KMS-11 (cell line): ENCODE measurements around the gene RABEPK.

Experiments
- H2AFZ ChIP-seq: fragments of 200-600 bp; sonication (generic); 2 replicates; pipeline ENCODE4 v1.6.1; 2016; ENCODE audit warnings: antibody characterized with exemption, mixed run types, low read depth
- H3K27ac ChIP-seq: fragments of 200-600 bp; sonication (generic); 2 replicates; pipeline ENCODE4 v1.6.1; 2016; ENCODE audit warnings: mild to moderate bottlenecking, mixed run types
- H3K27me3 ChIP-seq: fragments of 200-600 bp; sonication (generic); 2 replicates; pipeline ENCODE4 v1.6.1; 2017; ENCODE audit warnings: mild to moderate bottlenecking, low read depth, mixed run types, moderate library complexity; ENCODE audit not compliant: insufficient read depth
- H3K36me3 ChIP-seq: fragments of 200-600 bp; sonication (generic); 2 replicates; pipeline ENCODE4 v1.6.1; 2017; ENCODE audit warnings: mild to moderate bottlenecking, mixed run types; ENCODE audit not compliant: insufficient read depth
- H3K4me1 ChIP-seq: fragments of 200-600 bp; sonication (generic); 2 replicates; pipeline ENCODE4 v1.6.1; 2016; ENCODE audit warnings: mild to moderate bottlenecking, low read depth, mixed run types; ENCODE audit not compliant: poor library complexity, severe bottlenecking
- H3K4me2 ChIP-seq: fragments of 200-600 bp; sonication (generic); 2 replicates; pipeline ENCODE4 v1.7.0; 2016; ENCODE audit warnings: mild to moderate bottlenecking, mixed run types
- H3K4me3 ChIP-seq: fragments of 200-600 bp; sonication (generic); IDR thresholded peaks from 2 replicates; pipeline ENCODE4 v1.6.1; 2017; ENCODE audit warnings: low read depth, low read length, mixed read lengths; ENCODE audit not compliant: insufficient read depth
- H3K79me2 ChIP-seq: fragments of 200-600 bp; sonication (generic); 2 replicates; pipeline ENCODE4 v1.6.1; 2016; ENCODE audit warnings: low read depth, mixed run types; ENCODE audit not compliant: insufficient read depth
- H3K9ac ChIP-seq: fragments of 200-600 bp; sonication (generic); 2 replicates; pipeline ENCODE4 v1.6.1; 2016; ENCODE audit warnings: mild to moderate bottlenecking, mixed run types
- H4K20me1 ChIP-seq: fragments of 200-600 bp; sonication (generic); 2 replicates; pipeline ENCODE4 v1.6.1; 2016; ENCODE audit warnings: mild to moderate bottlenecking, mixed run types; ENCODE audit not compliant: insufficient read depth
- TF ChIP-seq, protein P1 (sequence below): fragments of 200-600 bp; sonication (generic); conservative IDR thresholded peaks from 2 replicates; pipeline ENCODE4 v1.6.1; 2017; ENCODE audit warnings: low read depth, mild to moderate bottlenecking, antibody characterized with exemption, low read length, moderate library complexity, mixed read lengths

Gene RABEPK

DNA sequence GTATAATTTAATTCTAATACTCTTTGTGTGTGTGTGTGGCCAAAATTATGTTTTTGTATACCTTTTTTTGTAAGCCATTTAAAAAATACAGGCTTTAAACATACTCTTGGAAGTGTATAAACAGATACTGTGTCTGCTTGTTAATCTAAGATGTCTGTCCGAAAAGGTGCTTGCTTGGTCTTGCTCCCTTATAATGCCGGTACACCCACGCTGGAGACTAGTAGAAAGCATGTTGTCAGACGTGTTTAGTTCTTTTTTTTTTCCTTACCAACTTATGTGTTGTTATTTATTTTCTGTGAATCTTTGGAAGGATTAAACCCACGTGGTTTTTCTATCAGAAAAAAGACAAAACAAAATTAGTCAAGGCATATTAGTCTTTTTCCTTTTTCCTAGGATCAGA, 70.7 kb downstream of the RABEPK start:
- peaks cover 64% of the 10 kb centered on the region for H3K79me2 ChIP-seq
- no peaks in the 10 kb centered on the region for H3K27me3 ChIP-seq
- no peak overlapping the region for H2AFZ ChIP-seq
- H3K4me3 ChIP-seq, result no peak overlapping the region
- no peaks in the 10 kb centered on the region for H3K36me3 ChIP-seq
- peaks cover 14% of the 10 kb centered on the region for H3K4me1 ChIP-seq
- no peak overlapping the region for H3K4me2 ChIP-seq
- no peak overlapping the region for H3K9ac ChIP-seq
- H3K27ac ChIP-seq, result no peak overlapping the region
- H4K20me1 ChIP-seq, result no peaks in the 10 kb centered on the region
- TF ChIP-seq, protein P1, sequence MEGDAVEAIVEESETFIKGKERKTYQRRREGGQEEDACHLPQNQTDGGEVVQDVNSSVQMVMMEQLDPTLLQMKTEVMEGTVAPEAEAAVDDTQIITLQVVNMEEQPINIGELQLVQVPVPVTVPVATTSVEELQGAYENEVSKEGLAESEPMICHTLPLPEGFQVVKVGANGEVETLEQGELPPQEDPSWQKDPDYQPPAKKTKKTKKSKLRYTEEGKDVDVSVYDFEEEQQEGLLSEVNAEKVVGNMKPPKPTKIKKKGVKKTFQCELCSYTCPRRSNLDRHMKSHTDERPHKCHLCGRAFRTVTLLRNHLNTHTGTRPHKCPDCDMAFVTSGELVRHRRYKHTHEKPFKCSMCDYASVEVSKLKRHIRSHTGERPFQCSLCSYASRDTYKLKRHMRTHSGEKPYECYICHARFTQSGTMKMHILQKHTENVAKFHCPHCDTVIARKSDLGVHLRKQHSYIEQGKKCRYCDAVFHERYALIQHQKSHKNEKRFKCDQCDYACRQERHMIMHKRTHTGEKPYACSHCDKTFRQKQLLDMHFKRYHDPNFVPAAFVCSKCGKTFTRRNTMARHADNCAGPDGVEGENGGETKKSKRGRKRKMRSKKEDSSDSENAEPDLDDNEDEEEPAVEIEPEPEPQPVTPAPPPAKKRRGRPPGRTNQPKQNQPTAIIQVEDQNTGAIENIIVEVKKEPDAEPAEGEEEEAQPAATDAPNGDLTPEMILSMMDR, result no peak

DNA sequence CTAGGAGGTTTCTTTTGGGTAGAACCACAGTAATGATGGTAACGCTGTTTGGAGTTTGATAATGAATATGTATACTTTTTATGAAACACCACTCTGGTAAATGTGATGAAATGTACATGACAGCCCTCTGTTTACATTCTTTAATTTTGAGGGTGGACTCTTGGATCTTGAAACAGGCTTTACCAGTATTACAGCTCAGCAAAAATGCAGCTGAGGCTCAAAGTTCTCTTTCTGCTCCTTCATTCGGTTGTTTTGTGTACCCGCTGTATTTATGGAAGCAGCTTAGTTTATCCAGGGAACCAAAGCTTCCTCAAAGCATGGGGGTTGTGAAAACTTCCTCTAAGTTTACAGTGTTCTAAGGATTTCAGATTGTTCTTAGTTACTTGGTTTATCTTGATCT, 72.4 kb downstream of the RABEPK start:
- H3K4me2 ChIP-seq, result no peak overlapping the region
- H3K27me3 ChIP-seq, result no peaks in the 10 kb centered on the region
- no peak overlapping the region for H3K9ac ChIP-seq
- peaks cover 14% of the 10 kb centered on the region for H3K4me1 ChIP-seq
- no peak overlapping the region for H3K4me3 ChIP-seq
- no peaks in the 10 kb centered on the region; the same call in 1 of the 2 replicates for H3K36me3 ChIP-seq
- no peak overlapping the region for H3K27ac ChIP-seq
- H3K79me2 ChIP-seq, result peaks cover 59% of the 10 kb centered on the region
- H4K20me1 ChIP-seq, result no peaks in the 10 kb centered on the region
- TF ChIP-seq, protein P1, result no peak
- no peak overlapping the region for H2AFZ ChIP-seq

DNA sequence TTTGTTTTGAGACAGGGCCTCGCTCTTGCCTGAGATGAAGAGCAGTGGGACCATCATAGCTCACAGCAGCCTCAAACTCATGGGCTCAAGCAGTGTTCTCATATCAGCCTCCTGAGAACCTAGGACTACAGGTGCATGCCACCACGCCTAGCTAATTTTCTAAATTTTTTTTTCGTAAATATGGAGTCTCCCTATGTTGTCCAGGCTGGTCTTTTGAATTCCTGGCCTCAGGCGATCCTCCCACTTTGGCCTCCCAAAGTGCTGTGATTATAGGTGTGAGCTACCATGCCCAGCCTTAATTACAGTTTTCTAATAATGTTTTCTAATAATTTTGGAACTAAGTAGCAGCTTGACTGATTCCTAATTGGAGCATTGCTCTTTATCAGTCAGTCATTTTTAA, 76.4 kb downstream of the RABEPK start:
- H3K4me1 ChIP-seq, result peaks cover 6% of the 10 kb centered on the region
- no peaks in the 10 kb centered on the region for H4K20me1 ChIP-seq
- H3K79me2 ChIP-seq, result peaks cover 73% of the 10 kb centered on the region

DNA sequence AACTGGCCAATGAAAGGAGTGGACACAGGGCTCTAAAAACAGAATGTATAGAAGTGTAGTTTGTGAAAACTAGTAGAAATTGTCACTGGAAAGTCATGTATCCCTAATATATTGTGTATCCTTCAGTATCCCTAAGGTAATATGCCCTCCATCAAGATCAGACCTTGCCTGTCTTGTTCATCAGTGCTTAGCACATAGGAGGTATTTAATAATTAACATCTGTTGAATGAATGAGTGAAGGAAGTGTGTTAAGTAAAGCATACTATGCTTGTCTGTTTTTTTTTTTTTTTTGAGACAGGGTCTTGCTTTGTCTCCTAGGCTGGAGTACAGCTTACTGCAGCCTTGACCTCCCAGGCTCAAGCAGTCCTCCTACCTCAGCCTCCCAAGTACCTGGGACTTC, 77.1 kb downstream of the RABEPK start:
- Histone ChIP-seq H3K79me2 (peaks cover 70% of the 10 kb centered on the region), H3K9ac (no peak overlapping the region), H3K36me3 (no peaks in the 10 kb centered on the region; the same call in 1 of the 2 replicates), H2AFZ (no peak overlapping the region), H4K20me1 (no peaks in the 10 kb centered on the region), H3K27me3 (no peaks in the 10 kb centered on the region), H3K27ac (no peak overlapping the region), H3K4me2 (no peak overlapping the region), H3K4me1 (peaks cover 6% of the 10 kb centered on the region), H3K4me3 (no peak overlapping the region)
- TF ChIP-seq, protein P1, result no peak

More for the DNA sequence above, 76.4 kb downstream of the RABEPK start:
- Histone ChIP-seq H3K9ac (no peak overlapping the region), H3K27ac (no peak overlapping the region), H2AFZ (no peak overlapping the region), H3K4me3 (no peak overlapping the region), H3K36me3 (no peaks in the 10 kb centered on the region; the same call in 1 of the 2 replicates), H3K27me3 (no peaks in the 10 kb centered on the region), H3K4me2 (no peak overlapping the region)
- TF ChIP-seq, protein P1, result no peak

DNA sequence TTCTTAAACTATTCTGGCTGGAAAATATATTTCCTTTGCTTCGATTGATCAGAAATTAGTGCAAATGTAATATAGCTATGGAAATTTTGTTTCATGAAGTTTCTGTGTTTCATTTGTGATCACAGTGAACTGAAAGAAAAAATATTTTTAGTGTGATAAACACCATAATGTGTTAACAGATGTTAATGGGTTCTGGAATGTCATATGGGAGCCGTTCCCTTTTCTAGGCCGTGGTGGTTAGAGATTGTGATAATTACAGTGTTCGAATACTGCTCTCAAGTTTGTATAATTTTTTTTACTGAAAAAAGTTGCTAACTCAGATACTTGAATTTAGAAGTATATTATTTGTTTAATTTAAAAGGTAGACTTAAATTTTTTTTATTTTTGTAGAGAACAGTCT, 80.6 kb downstream of the RABEPK start:
- Histone ChIP-seq H3K4me2 (no peak overlapping the region), H3K79me2 (peaks cover 50% of the 10 kb centered on the region), H3K4me3 (no peak overlapping the region), H4K20me1 (no peaks in the 10 kb centered on the region), H3K36me3 (no peaks in the 10 kb centered on the region; the same call in 1 of the 2 replicates), H3K27ac (no peak overlapping the region), H2AFZ (no peak overlapping the region), H3K27me3 (no peaks in the 10 kb centered on the region), H3K4me1 (no peaks in the 10 kb centered on the region), H3K9ac (no peak overlapping the region)
- TF ChIP-seq, protein P1, result no peak
